ENCODE results near the gene TNFSF18. TPM values are rescaled to one million over a fixed set of nuclear protein-coding genes. Genes with fewer than 3 reads are reported as not detected.

TNFSF18 gene, protein sequence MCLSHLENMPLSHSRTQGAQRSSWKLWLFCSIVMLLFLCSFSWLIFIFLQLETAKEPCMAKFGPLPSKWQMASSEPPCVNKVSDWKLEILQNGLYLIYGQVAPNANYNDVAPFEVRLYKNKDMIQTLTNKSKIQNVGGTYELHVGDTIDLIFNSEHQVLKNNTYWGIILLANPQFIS
- total RNA-seq (not detected), polyA plus RNA-seq (ENCODE audit: insufficient read depth, low read depth, low replicate concordance) (not detected)
- long read RNA-seq, donor 1, result 0 reads
- long read RNA-seq, donor 2, result 0 reads
- long read RNA-seq, donor 3, result 0 reads
- long read RNA-seq, donor 4, result 0 reads
- long read RNA-seq, donor 5, result 0 reads
- long read RNA-seq, donor 6, result 0 reads
- long read RNA-seq, donor 7, result 0 reads
- long read RNA-seq, donor 8, result 0 reads
- long read RNA-seq, donor 9, partial matches to known transcripts, result 0 of 1 reads
- long read RNA-seq, donor 9, other reads (novel, unspliced or antisense), result 0 of 1 reads
- long read RNA-seq, donor 10, result 0 reads

DNA sequence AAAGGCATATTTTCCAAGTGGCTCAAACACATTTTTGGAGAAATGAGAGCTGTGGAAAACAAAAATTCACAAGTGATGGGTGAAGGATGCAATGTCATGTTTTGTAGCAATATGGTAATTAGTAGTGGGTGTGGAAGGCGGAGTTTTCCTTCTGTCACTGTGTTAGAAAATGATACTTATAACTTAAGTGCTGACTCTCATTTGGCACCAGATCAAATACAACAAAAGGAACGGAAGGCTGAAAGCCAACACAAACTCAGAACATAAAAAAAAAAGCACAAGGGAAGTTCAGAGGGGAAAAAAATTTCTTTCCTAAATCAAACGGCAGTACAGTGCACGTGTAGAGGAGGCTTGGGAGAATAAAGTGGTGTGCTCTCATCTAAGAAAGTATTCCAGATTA lies at the start of gene TNFSF18:
TSS of gene TNFSF18 (minus strand) at position 77 of the 400 bp plus-strand sequence. CDS start at position 32, 45 bp downstream.
- Histone ChIP-seq H3K9ac (ENCODE audit: low read length in 3 of 3) (no peak within 1 kb of the TSS), H3K4me3 (ENCODE audit: low read length in 3 of 3) (no peak within 1 kb of the TSS), H3K9me3 (ENCODE audit: control insufficient read depth in 2 of 3, insufficient read depth in 1 of 3, low read length in 3 of 3) (no peaks in the 10 kb centered on the region), H3K27me3 (ENCODE audit: control insufficient read depth, insufficient read depth, low read length) (no peaks in the 10 kb centered on the region), H3K36me3 (ENCODE audit: control insufficient read depth in 2 of 3, insufficient read depth in 3 of 3, low read length in 3 of 3) (no peaks in the 10 kb centered on the region), H3K27ac (ENCODE audit: low read depth in 2 of 2, low read length in 2 of 2) (no peak within 1 kb of the TSS), H3K4me1 (ENCODE audit: control insufficient read depth in 2 of 3, insufficient read depth in 2 of 3, low read depth in 1 of 3, low read length in 3 of 3) (no peaks in the 10 kb centered on the region)
- TF ChIP-seq CTCF (IDR thresholded peaks at IDR 0.05; ENCODE audit: borderline replicate concordance, extremely low read depth, insufficient read depth), result no peak
- intact Hi-C loops (cut with DNase I), result no loop called here
- FAIRE-seq, result peak; percentile 85
- DNase-seq, result peak in 3 of 5 donors; percentile 8 to 77 (median 43)

DNA sequence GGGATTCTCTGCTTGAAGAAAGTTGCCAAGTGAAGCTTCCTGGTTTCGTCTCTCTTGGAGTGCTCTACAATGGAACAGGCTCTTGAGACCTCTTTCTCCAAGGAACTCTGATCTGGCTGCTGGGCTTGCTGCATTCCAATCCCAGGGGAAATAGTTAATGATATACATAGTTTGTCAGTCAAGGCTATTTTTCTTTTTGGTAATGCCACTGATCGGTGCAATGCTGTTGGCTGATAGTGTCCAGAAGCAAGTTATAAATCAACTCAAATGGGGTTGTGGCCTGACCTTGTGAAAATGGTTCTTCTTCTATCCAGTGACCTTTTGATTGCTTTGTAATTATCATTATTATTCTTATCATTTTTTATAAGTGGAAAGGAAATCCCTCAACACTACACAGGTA lies 48.4 kb upstream of the TNFSF18 start:
- no peaks in the 10 kb centered on the region for H3K4me1 ChIP-seq (ENCODE audit: control insufficient read depth in 2 of 3, insufficient read depth in 2 of 3, low read depth in 1 of 3, low read length in 3 of 3)
- no peak for TF ChIP-seq CTCF (IDR thresholded peaks at IDR 0.05; ENCODE audit: borderline replicate concordance, extremely low read depth, insufficient read depth)
- H3K9ac ChIP-seq (ENCODE audit: low read length in 3 of 3), result no peak overlapping the region
- H3K4me3 ChIP-seq (ENCODE audit: low read length in 3 of 3), result no peak overlapping the region
- H3K27ac ChIP-seq (ENCODE audit: low read depth in 2 of 2, low read length in 2 of 2), result no peak overlapping the region
- H3K9me3 ChIP-seq (ENCODE audit: control insufficient read depth in 2 of 3, insufficient read depth in 1 of 3, low read length in 3 of 3), result peaks cover 0 to 11% (median 0%) of the 10 kb centered on the region in 3 donors
- no peak for FAIRE-seq
- DNase-seq, result peak in 1 of 5 donors; percentile 8
- no peaks in the 10 kb centered on the region for H3K36me3 ChIP-seq (ENCODE audit: control insufficient read depth in 2 of 3, insufficient read depth in 3 of 3, low read length in 3 of 3)
- H3K27me3 ChIP-seq (ENCODE audit: control insufficient read depth, insufficient read depth, low read length), result no peaks in the 10 kb centered on the region
- intact Hi-C loops (cut with DNase I), result no loop called here

- Histone ChIP-seq H3K27me3 (ENCODE audit: control insufficient read depth, insufficient read depth, low read length) (no peaks in the 10 kb centered on the region), H3K36me3 (ENCODE audit: control insufficient read depth in 2 of 3, insufficient read depth in 3 of 3, low read length in 3 of 3) (no peaks in the 10 kb centered on the region), H3K4me1 (ENCODE audit: control insufficient read depth in 2 of 3, insufficient read depth in 2 of 3, low read depth in 1 of 3, low read length in 3 of 3) (no peaks in the 10 kb centered on the region), H3K27ac (ENCODE audit: low read depth in 2 of 2, low read length in 2 of 2) (no peak overlapping the region), H3K9ac (ENCODE audit: low read length in 3 of 3) (no peak overlapping the region), H3K4me3 (ENCODE audit: low read length in 3 of 3) (no peak overlapping the region), H3K9me3 (ENCODE audit: control insufficient read depth in 2 of 3, insufficient read depth in 1 of 3, low read length in 3 of 3) (peaks cover 0 to 5% (median 0%) of the 10 kb centered on the region in 3 donors)
- intact Hi-C loops (cut with DNase I), result no loop called here
- FAIRE-seq (no peak), DNase-seq (no peak)
- TF ChIP-seq CTCF (IDR thresholded peaks at IDR 0.05; ENCODE audit: borderline replicate concordance, extremely low read depth, insufficient read depth), result no peak
These were observed 47.4 kb upstream of the TNFSF18 start for GRCh38 chr1:173098117-173098516.
